SJSA1 (cell line): ENCODE data around the gene NWD2. TPM values are rescaled to one million over a fixed set of nuclear protein-coding genes. Genes with fewer than 3 reads are reported as not detected.
"Not testable (repeated sequence)": the region's sequence is repeated elsewhere in the genome, so short reads cannot be mapped to it uniquely, and the experiment has no call there.

Experiments used
- DNase-seq, 2 experiments: peaks; one replicate each; pipeline ENCODE4 v3.0.0-alpha.2; 2015 to 2020; ENCODE audit warnings: low spot score in 2 of 2, low read depth in 1 of 2
- H3K27ac ChIP-seq: fragments of 250-450 bp; sonication (Bioruptor Pico); 2 replicates; pipeline ENCODE4 v1.5.1; 2020; ENCODE audit warnings: mild to moderate bottlenecking, moderate library complexity
- H3K27me3 ChIP-seq: fragments of 250-450 bp; sonication (Bioruptor Pico); replicated peaks from 2 replicates; pipeline ENCODE4 v1.5.1; 2020; ENCODE audit warnings: mild to moderate bottlenecking, moderate library complexity
- H3K36me3 ChIP-seq: fragments of 250-450 bp; sonication (Bioruptor Pico); 2 replicates; pipeline ENCODE4 v1.5.1; 2020; ENCODE audit warnings: mild to moderate bottlenecking
- H3K4me1 ChIP-seq: fragments of 250-450 bp; sonication (Bioruptor Pico); replicated peaks from 2 replicates; pipeline ENCODE4 v1.6.1; 2021; ENCODE audit warnings: mild to moderate bottlenecking
- H3K4me3 ChIP-seq: fragments of 250-450 bp; sonication (Bioruptor Pico); 2 replicates; pipeline ENCODE4 v1.5.1; 2020; ENCODE audit warnings: mild to moderate bottlenecking
- H3K9me3 ChIP-seq: fragments of 250-450 bp; sonication (Bioruptor Pico); replicated peaks from 2 replicates; pipeline ENCODE4 v1.5.1; 2020; ENCODE audit warnings: mild to moderate bottlenecking
- total RNA-seq: library from RNA; depleted of rRNA; stranded (reverse); fragments of >200 nt; shearing (Covaris generic); gene quantifications from 2 replicates; pipeline ENCODE4 v1.2.3, GENCODE V29; 2014

The NWD2 gene
- total RNA-seq, 1 experiment from 2014 or later = not detected

GRCh38 chr4:37480509-37480908 is 236.0 kb downstream of the NWD2 start:
- no peaks in the 10 kb centered on the region for H3K4me1 ChIP-seq
- no peak overlapping the region for H3K27ac ChIP-seq
- no peak overlapping the region for H3K4me3 ChIP-seq
- H3K27me3 ChIP-seq = no peaks in the 10 kb centered on the region
- DNase-seq = no peak
- H3K36me3 ChIP-seq = no peaks in the 10 kb centered on the region
- H3K9me3 ChIP-seq = no peaks in the 10 kb centered on the region

- Histone ChIP-seq H3K27ac (no peak overlapping the region), H3K36me3 (no peaks in the 10 kb centered on the region), H3K27me3 (no peaks in the 10 kb centered on the region), H3K4me1 (no peaks in the 10 kb centered on the region), H3K4me3 (no peak overlapping the region), H3K9me3 (no peaks in the 10 kb centered on the region)
- no peak for DNase-seq
Measured at GRCh38 chr4:37481547-37482122, 237.1 kb downstream of the NWD2 start.

- H3K27ac ChIP-seq = no peak overlapping the region
- H3K9me3 ChIP-seq = no peaks in the 10 kb centered on the region
- no peak for DNase-seq
Measured at GRCh38 chr4:37482236-37482913, 237.8 kb downstream of the NWD2 start.

GRCh38 chr4:37483610-37484009 is 239.1 kb downstream of the NWD2 start:
- Histone ChIP-seq H3K36me3 (no peaks in the 10 kb centered on the region), H3K9me3 (no peaks in the 10 kb centered on the region), H3K27me3 (no peaks in the 10 kb centered on the region), H3K27ac (no peak overlapping the region), H3K4me1 (no peaks in the 10 kb centered on the region), H3K4me3 (no peak overlapping the region)
- DNase-seq = no peak

More at GRCh38 chr4:37482236-37482913, 237.8 kb downstream of the NWD2 start:
- Histone ChIP-seq H3K36me3 (no peaks in the 10 kb centered on the region), H3K4me1 (no peaks in the 10 kb centered on the region), H3K27me3 (no peaks in the 10 kb centered on the region), H3K4me3 (no peak overlapping the region)

GRCh38 chr4:37486166-37486565 is 241.6 kb downstream of the NWD2 start:
- H3K4me1 ChIP-seq = no peaks in the 10 kb centered on the region
- H3K27ac ChIP-seq = no peak overlapping the region
- DNase-seq = no peak
- H3K36me3 ChIP-seq = no peaks in the 10 kb centered on the region
- H3K9me3 ChIP-seq = no peaks in the 10 kb centered on the region
- H3K4me3 ChIP-seq = no peak overlapping the region
- no peaks in the 10 kb centered on the region for H3K27me3 ChIP-seq

- DNase-seq = no peak
- Histone ChIP-seq H3K27me3 (no peaks in the 10 kb centered on the region), H3K9me3 (no peaks in the 10 kb centered on the region), H3K4me1 (no peaks in the 10 kb centered on the region), H3K36me3 (no peaks in the 10 kb centered on the region), H3K4me3 (no peak overlapping the region), H3K27ac (no peak overlapping the region)
Measured at GRCh38 chr4:37487668-37488067, 243.1 kb downstream of the NWD2 start.

GRCh38 chr4:37489697-37490096 is 245.2 kb downstream of the NWD2 start:
- H3K27ac ChIP-seq = no peak overlapping the region
- no peaks in the 10 kb centered on the region for H3K36me3 ChIP-seq
- H3K27me3 ChIP-seq = no peaks in the 10 kb centered on the region
- DNase-seq = no peak
- H3K9me3 ChIP-seq = no peaks in the 10 kb centered on the region
- H3K4me3 ChIP-seq = no peak overlapping the region
- no peaks in the 10 kb centered on the region for H3K4me1 ChIP-seq

GRCh38 chr4:37490391-37491347 is 246.1 kb downstream of the NWD2 start:
- Histone ChIP-seq H3K36me3 (no peaks in the 10 kb centered on the region), H3K27ac (no peak overlapping the region), H3K9me3 (no peaks in the 10 kb centered on the region), H3K4me3 (no peak overlapping the region), H3K27me3 (no peaks in the 10 kb centered on the region), H3K4me1 (no peaks in the 10 kb centered on the region)
- DNase-seq = no peak

- not testable (repeated sequence) for H3K27ac ChIP-seq, H3K4me1 ChIP-seq, H3K36me3 ChIP-seq, DNase-seq, H3K4me3 ChIP-seq, H3K9me3 ChIP-seq, H3K27me3 ChIP-seq
Measured at GRCh38 chr4:37495353-37495752, 250.8 kb downstream of the NWD2 start.
